ENCODE measurements around the gene DNMT3A. TPM values are rescaled to one million over a fixed set of nuclear protein-coding genes. Genes with fewer than 3 reads are reported as not detected.
A peak's percentile ranks its signal among the peaks of the same experiment; 100 is the strongest.

DNMT3A gene
- total RNA-seq, 4 donors from 2014 or later = 11.3 to 29.5 (median 16.9) TPM

DNA sequence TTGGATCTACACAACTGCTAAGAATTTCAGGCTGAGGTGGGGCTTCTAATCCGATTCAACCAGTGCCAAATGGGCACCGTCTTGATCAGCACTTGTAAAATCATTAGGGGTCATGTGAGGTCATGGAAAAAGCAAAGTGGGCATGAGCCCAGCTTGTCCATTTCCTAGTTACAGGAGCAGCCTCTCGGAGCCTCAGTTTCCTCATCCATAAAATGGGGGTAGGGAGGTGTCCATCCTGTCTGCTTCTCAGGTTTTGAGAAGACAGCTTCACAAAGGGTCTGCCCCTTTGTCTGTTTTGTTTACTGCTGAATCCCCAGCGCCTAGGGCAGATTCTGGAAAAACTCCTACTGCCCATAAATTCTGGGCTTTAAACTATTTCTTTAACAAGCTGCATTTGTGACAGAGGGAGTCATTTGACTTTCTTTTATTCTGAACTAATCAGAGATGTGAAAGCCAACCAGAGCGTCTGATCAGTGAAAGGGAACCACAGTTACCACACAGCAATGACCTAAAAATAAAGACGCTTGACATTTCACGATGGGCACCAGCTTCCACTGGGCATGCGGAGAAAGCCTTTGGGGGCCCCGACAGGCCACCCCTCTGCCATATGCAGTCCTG lies 38.9 kb downstream of the DNMT3A start:
- intact Hi-C loops (cut with DNase I) = no loop called here
- Histone ChIP-seq H3K27ac (replicated peaks in 1 of 4) (no peak overlapping the region), H3K4me3 (no peak overlapping the region), H3K27me3 (no peaks in the 10 kb centered on the region), H3K9me3 (no peaks in the 10 kb centered on the region), H3K36me3 (peaks cover 0 to 41% (median 30%) of the 10 kb centered on the region in 4 donors), H3K4me1 (peaks cover 56 to 96% (median 87%) of the 10 kb centered on the region in 4 donors)
- TF ChIP-seq POLR2AphosphoS5 (IDR thresholded peaks at IDR 0.05) (no peak), POLR2A (IDR thresholded peaks at IDR 0.05; ENCODE audit: low read depth) (no peak), EP300 (IDR thresholded peaks at IDR 0.05) (no peak)
- TF ChIP-seq, protein P1, sequence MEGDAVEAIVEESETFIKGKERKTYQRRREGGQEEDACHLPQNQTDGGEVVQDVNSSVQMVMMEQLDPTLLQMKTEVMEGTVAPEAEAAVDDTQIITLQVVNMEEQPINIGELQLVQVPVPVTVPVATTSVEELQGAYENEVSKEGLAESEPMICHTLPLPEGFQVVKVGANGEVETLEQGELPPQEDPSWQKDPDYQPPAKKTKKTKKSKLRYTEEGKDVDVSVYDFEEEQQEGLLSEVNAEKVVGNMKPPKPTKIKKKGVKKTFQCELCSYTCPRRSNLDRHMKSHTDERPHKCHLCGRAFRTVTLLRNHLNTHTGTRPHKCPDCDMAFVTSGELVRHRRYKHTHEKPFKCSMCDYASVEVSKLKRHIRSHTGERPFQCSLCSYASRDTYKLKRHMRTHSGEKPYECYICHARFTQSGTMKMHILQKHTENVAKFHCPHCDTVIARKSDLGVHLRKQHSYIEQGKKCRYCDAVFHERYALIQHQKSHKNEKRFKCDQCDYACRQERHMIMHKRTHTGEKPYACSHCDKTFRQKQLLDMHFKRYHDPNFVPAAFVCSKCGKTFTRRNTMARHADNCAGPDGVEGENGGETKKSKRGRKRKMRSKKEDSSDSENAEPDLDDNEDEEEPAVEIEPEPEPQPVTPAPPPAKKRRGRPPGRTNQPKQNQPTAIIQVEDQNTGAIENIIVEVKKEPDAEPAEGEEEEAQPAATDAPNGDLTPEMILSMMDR (IDR thresholded peaks at IDR 0.05) = no peak
- WGBS = 91% methylated on average over 7 of the region's 9 CpGs
- DNase-seq (ENCODE audit: extremely low spot score) = no peak

DNA sequence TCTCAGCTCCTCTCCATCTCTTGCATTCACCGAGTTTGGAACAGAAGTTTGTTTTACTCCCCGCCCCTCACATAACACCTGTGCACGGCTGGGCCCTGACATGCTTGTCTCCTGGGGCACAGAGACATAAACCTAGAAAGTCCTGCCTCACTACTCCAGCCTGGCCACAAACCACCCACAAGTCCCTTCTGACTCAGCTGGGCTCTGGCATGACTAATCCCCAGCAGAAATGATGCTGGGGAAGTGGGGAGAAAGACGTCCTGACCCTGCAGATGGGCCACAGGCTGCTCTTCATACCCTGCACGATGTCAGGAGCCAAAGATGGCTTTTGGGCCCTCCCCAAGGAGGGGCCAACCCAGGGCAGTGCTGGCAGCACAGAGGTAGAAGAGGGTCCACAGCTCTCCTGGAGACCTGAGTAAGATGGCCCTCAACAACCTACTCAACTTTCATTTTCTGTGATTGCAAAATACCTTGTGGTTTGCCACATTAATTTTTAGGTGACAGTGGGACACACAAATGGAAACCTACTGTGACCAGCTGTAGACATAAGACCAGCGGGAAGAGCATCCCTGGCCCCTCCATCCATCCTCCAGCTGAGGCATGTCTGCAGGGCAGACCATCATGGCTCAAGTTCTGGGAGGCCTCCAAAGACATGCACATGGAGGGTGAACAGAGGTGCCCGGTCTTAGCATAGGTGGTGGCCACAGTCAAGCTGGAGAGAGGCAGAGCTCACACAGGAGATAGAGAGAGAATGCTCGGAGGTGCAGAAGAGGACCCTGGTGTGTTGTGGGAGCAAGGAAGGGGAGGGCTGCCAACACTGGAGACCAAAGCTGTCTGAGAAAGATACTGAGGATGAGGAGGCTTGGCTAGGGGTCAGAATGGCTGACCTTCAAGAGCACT lies 40.0 kb downstream of the DNMT3A start:
- no peak overlapping the region for H3K27ac ChIP-seq (replicated peaks in 1 of 4)
- intact Hi-C loops (cut with DNase I) = no loop called here
- peaks cover 47 to 93% (median 76%) of the 10 kb centered on the region in 4 donors for H3K4me1 ChIP-seq

DNA sequence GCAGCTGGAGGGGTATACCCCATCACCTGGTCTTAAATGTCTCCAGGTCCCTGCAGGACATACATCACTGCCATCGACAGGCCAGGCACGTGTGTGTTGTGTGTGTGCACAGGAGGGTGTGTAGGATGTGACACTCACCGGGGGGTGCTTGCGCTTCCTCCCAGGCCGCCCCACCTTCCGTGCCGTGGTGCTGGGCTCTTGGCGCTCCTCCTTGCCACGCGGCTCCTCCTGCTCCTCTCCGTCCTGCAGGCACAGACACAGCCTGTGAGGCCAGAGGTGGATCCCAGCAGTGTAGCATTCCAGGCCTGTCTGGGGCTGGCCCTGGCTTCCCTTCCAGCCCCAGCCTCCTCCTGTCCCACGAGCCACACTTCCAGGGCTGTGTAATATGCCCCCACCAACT lies 41.7 kb downstream of the DNMT3A start:
- intact Hi-C loops (cut with DNase I) = no loop called here
- Histone ChIP-seq H3K27me3 (no peaks in the 10 kb centered on the region), H3K36me3 (peaks cover 0 to 55% (median 36%) of the 10 kb centered on the region in 4 donors), H3K4me1 (peaks cover 45 to 92% (median 72%) of the 10 kb centered on the region in 4 donors), H3K9me3 (no peaks in the 10 kb centered on the region), H3K4me3 (no peak overlapping the region), H3K27ac (replicated peaks in 1 of 4) (peak overlapping the region in 2 of 4 donors; percentile 4 to 60)
- no peak for DNase-seq (ENCODE audit: extremely low spot score)
- TF ChIP-seq EP300 (IDR thresholded peaks at IDR 0.05) (no peak), POLR2AphosphoS5 (IDR thresholded peaks at IDR 0.05) (no peak), POLR2A (IDR thresholded peaks at IDR 0.05; ENCODE audit: low read depth) (no peak)
- TF ChIP-seq, protein P1 (IDR thresholded peaks at IDR 0.05) = no peak
- 86% methylated on average over 12 of the region's 12 CpGs for WGBS

More for the DNA sequence above, 40.0 kb downstream of the DNMT3A start:
- WGBS = 72% methylated on average over 8 of the region's 8 CpGs
- no peak for DNase-seq (ENCODE audit: extremely low spot score)
- Histone ChIP-seq H3K36me3 (peaks cover 0 to 48% (median 33%) of the 10 kb centered on the region in 4 donors), H3K9me3 (no peaks in the 10 kb centered on the region), H3K4me3 (no peak overlapping the region), H3K27me3 (no peaks in the 10 kb centered on the region)
- TF ChIP-seq POLR2AphosphoS5 (IDR thresholded peaks at IDR 0.05) = no peak
- no peak for TF ChIP-seq POLR2A (IDR thresholded peaks at IDR 0.05; ENCODE audit: low read depth)
- TF ChIP-seq EP300 (IDR thresholded peaks at IDR 0.05) = no peak
- TF ChIP-seq, protein P1 (IDR thresholded peaks at IDR 0.05) = no peak

DNA sequence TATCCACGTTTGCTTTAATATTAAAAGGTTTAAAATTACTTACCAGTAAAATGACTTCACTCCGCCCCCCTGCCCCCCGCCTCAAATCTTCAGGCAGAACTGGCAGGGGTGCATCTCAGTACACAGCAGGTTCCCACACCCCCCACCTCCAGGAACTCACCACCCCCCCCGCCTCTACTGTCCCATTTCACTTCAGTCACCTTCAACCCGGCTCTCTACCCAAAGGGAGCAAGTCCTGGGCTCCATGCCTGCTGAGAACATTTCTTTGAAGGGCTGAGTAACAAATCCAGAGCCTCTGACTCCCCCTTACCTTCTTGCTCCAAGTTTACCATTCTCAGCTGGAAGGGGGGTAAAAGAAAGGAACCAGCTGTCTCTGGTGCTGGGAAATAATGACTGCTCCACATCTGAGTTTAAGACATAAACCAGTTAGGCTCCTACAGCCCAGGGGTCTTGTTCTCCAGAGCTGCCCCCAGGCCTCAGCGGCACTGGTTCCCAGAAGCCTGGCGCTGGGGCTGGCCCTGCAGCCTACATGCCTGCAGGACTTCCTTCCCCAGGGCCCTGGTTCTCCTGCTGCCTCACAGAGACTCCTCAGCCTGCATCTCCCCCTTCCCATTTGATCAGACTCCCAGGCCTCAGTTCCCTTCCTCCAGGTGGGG lies 42.8 kb downstream of the DNMT3A start:
- intact Hi-C loops (cut with DNase I) = no loop called here
- Histone ChIP-seq H3K36me3 (peaks cover 0 to 55% (median 36%) of the 10 kb centered on the region in 4 donors), H3K27me3 (no peaks in the 10 kb centered on the region), H3K4me3 (no peak overlapping the region), H3K9me3 (no peaks in the 10 kb centered on the region), H3K27ac (replicated peaks in 1 of 4) (peak overlapping the region in 3 of 4 donors; percentile 15 to 60 (median 39)), H3K4me1 (peaks cover 49 to 92% (median 73%) of the 10 kb centered on the region in 4 donors)
- DNase-seq (ENCODE audit: extremely low spot score) = no peak
- WGBS = 64% methylated on average over 7 of the region's 7 CpGs
- TF ChIP-seq, protein P1 (IDR thresholded peaks at IDR 0.05) = no peak
- no peak for TF ChIP-seq EP300 (IDR thresholded peaks at IDR 0.05)
- TF ChIP-seq POLR2AphosphoS5 (IDR thresholded peaks at IDR 0.05) = peak in 1 of 2 donors; percentile 6
- no peak for TF ChIP-seq POLR2A (IDR thresholded peaks at IDR 0.05; ENCODE audit: low read depth)
